ENCODE data around the gene STK11IP.
"Not testable (repeated sequence)": the region's sequence is repeated elsewhere in the genome, so short reads cannot be mapped to it uniquely, and the experiment has no call there.

Gene STK11IP

DNA sequence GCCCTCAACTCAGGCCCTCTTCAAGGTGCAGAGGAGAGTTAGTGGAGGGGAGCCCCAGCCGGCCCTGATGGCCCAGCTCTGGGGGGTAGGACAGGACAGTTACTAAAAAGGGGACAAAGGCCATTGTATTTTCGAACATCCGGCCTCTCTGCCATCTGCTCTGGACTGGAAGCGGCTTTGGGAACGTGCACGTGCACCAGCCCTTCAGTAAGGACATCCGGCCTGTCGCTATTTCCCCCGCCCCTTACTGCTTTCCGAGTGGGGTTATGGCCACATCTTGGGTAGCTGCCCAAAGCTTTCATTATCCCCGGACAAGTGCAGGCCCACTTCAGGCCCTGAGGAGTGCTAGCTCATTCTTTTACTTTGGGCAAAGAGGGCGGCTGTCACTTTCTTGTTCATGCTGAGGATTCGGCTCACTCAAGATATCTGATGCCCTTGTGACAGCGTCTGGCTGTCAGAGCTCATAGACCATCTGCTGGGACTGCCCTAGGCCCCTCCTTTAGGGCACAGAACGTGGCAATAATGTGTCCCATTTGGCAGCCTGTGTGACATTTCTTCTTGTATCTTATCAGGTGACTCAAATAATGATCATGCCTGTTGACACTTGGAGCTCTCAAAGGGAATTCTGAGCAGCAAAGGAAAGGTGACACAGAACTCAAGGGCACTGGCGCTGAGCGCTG lies 47.3 kb downstream of the STK11IP start:
- no peak overlapping the region for H3K4me3 Mint-ChIP-seq
- no peaks in the 10 kb centered on the region for H3K36me3 Mint-ChIP-seq (ENCODE audit: low read depth)
- DNase-seq, result no peak
- peaks cover 36% of the 10 kb centered on the region for H3K4me1 Mint-ChIP-seq
- no peak for TF ChIP-seq CTCF (IDR thresholded peaks at IDR 0.05)
- H3K27me3 Mint-ChIP-seq (ENCODE audit: low read depth, poor library complexity), result peaks cover 21% of the 10 kb centered on the region
- no peaks in the 10 kb centered on the region for H3K9me3 Mint-ChIP-seq
- H3K27ac Mint-ChIP-seq, result no peak overlapping the region

DNA sequence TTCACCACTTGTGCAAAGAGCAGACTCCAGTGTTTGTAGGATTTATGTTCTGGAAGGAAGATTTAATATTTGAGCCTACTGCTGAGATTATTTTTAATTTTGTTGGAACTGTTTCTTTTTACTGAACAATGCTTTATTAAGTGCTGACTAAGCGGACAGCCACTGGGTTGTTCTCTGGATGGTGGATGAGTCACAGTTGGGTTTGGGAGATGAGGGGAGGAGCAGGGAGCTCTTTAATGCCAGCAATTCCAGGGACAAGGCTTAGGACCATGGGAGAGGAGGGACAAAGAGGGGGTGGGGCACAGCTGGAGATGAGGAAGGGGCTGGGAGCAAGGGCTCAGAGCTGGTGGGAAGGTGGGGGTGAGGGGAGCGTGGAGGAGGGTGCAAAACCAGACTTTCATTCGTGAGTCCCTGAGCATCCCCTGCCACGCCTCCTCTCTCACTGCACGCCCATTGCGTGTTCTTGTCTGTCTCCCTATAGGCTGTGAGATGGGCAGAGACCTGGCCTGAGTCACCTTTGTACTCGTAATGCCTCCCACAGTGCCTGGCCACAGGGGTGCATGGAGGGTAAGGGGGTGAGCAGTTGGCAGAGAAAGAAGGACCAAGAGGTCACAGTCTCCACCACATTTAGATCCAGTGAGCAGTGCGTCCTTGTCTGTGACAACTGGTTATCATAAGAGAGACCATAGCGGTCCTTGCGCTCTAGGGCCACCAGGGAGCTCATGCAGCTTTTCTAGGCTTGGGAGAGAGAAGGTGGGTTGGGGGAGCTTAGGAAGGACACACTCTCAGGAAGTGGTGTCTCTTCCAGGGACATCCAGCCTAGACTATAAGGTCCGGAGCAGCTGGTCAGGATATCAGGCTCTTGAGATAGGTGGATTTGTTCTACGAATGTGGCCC lies 48.2 kb downstream of the STK11IP start:
- Mint-ChIP-seq H3K4me3 (no peak overlapping the region), H3K9me3 (no peaks in the 10 kb centered on the region), H3K27me3 (ENCODE audit: low read depth, poor library complexity) (peaks cover 31% of the 10 kb centered on the region), H3K4me1 (peaks cover 36% of the 10 kb centered on the region), H3K27ac (no peak overlapping the region), H3K36me3 (ENCODE audit: low read depth) (no peaks in the 10 kb centered on the region)
- DNase-seq, result no peak
- no peak for TF ChIP-seq CTCF (IDR thresholded peaks at IDR 0.05)

DNA sequence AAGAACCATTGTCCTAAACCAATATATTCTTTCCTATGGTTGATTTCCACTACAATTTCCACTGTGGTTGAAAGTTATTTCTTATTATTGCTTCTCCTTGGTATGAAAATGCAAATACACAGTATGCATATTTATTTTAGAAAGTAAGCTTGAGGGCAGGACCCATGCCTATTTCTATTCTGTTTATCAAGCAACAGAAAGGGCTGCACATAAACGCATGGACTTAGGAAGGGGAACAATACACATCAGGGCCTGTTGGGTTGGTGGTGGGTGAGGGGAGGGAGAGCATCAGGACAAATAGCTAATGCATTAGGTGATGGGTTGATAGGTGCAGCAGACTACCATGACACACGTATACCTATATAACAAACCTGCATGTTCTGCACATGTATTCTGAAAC lies 50.5 kb downstream of the STK11IP start:
- Mint-ChIP-seq H3K36me3 (ENCODE audit: low read depth) (no peaks in the 10 kb centered on the region), H3K4me1 (peaks cover 22% of the 10 kb centered on the region), H3K9me3 (no peaks in the 10 kb centered on the region), H3K4me3 (no peak overlapping the region), H3K27me3 (ENCODE audit: low read depth, poor library complexity) (peaks cover 26% of the 10 kb centered on the region), H3K27ac (no peak overlapping the region)
- DNase-seq, result no peak
- TF ChIP-seq CTCF (IDR thresholded peaks at IDR 0.05), result no peak

DNA sequence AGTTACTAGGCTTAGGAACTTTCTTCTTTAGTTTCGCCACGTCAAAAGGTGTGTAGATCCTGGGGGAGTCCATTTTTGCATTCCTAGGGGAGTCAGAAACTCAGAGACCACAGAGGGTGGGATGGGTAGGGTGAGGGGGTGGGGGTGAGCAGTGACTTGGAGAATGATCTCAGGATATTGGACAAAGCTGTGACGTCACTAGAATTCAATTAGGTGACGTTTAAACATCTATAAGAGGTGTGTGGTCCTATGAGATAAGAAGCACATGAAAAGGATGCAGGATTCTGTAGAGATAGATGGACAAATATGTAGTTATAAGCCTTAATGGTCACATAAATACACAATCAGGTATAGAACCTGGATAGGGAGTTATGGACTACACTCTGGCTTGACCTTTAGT lies 51.3 kb downstream of the STK11IP start:
- Mint-ChIP-seq H3K27ac (no peak overlapping the region), H3K27me3 (ENCODE audit: low read depth, poor library complexity) (peaks cover 26% of the 10 kb centered on the region), H3K4me3 (no peak overlapping the region), H3K4me1 (peaks cover 20% of the 10 kb centered on the region), H3K36me3 (ENCODE audit: low read depth) (no peaks in the 10 kb centered on the region), H3K9me3 (no peaks in the 10 kb centered on the region)
- no peak for TF ChIP-seq CTCF (IDR thresholded peaks at IDR 0.05)
- no peak for DNase-seq

- TF ChIP-seq CTCF (IDR thresholded peaks at IDR 0.05), result no peak
- peaks cover 26% of the 10 kb centered on the region for H3K27me3 Mint-ChIP-seq (ENCODE audit: low read depth, poor library complexity)
- no peaks in the 10 kb centered on the region for H3K36me3 Mint-ChIP-seq (ENCODE audit: low read depth)
- H3K4me1 Mint-ChIP-seq, result peaks cover 5% of the 10 kb centered on the region
- no peak for DNase-seq
- H3K4me3 Mint-ChIP-seq, result no peak overlapping the region
- H3K27ac Mint-ChIP-seq, result no peak overlapping the region
- H3K9me3 Mint-ChIP-seq, result no peaks in the 10 kb centered on the region
Observed at GRCh38 chr2:219650426-219651248, 53.0 kb downstream of the STK11IP start.

- DNase-seq; H3K4me3 Mint-ChIP-seq; H3K36me3 Mint-ChIP-seq (ENCODE audit: low read depth); H3K4me1 Mint-ChIP-seq; H3K9me3 Mint-ChIP-seq; H3K27ac Mint-ChIP-seq: not testable (repeated sequence)
- H3K27me3 Mint-ChIP-seq (ENCODE audit: low read depth, poor library complexity), result peaks cover 26% of the 10 kb centered on the region
Observed at GRCh38 chr2:219651656-219652055, 54.0 kb downstream of the STK11IP start.
